HAP-1 (cell line): ENCODE results near the gene RPS21.

ENCODE experiments used
- DNase-seq, 2 experiments: peaks; one replicate each; pipeline ENCODE4 v3.0.0-alpha.2; 2016 to 2020; ENCODE audit warnings: low spot score in 2 of 2
- H3K27me3 ChIP-seq: fragments of 250-450 bp; sonication (Bioruptor Pico); 2 replicates; pipeline ENCODE4 v1.5.1; 2020; ENCODE audit warnings: low read depth, mild to moderate bottlenecking, moderate library complexity
- H3K36me3 ChIP-seq: fragments of 250-450 bp; sonication (Bioruptor Pico); replicated peaks from 2 replicates; pipeline ENCODE4 v1.5.1; 2020; ENCODE audit warnings: mild to moderate bottlenecking
- H3K4me1 ChIP-seq: fragments of 250-450 bp; sonication (Bioruptor Pico); 2 replicates; pipeline ENCODE4 v1.5.1; 2020; ENCODE audit warnings: mild to moderate bottlenecking
- H3K4me3 ChIP-seq: fragments of 250-450 bp; sonication (Bioruptor Pico); 2 replicates; pipeline ENCODE4 v1.5.1; 2020; ENCODE audit warnings: mild to moderate bottlenecking, moderate library complexity
- H3K9me3 ChIP-seq: fragments of 250-450 bp; sonication (Bioruptor Pico); 2 replicates; pipeline ENCODE4 v1.5.1; 2020; ENCODE audit warnings: mild to moderate bottlenecking, moderate library complexity
- in situ Hi-C: fragments of 300-500 bp; cut with MboI; formaldehyde crosslinking; loops from 3 replicates; pipeline ENCODE4 v1.14.3; 2020; ENCODE audit warnings: low sequenced_read_pairs, inconsistent platforms, mixed read lengths

Gene RPS21

DNA sequence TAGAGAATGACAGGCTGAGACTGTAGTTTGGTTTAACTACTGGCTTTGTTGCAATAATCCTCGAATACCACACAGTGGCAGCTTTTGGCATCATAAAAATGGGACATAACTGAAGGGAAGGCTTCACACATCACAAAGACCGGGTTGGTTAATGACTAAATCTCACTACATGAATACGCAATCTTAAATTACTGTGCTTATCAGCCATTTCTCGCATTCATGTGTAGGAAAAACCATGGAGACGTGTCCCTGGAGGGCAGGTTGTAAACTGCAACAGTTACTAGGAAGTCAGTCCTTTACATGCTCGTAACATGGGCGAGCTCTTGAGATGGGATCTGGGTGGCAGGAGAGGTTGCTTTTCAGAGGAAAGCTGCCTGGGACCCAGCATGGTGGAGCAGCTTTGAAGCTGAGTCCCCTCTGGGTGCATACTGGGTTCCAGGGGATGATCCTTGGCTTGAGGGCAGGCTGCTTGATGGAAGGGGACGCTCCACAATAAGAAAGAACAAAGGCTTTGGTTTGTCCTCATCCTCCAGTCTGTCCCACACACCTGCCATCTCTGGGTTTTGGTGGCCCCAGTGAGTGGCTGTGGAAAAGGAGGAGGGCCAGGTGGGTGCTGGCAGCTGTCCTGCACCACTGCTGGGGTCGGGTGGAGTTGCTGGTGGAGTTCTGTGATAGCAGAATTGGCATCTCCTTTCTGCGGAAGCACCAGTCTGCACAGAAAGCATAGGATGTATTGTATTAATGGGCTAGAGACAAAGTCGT is 2.1 kb downstream of the RPS21 start:
- Histone ChIP-seq H3K27me3 (no peaks in the 10 kb centered on the region), H3K36me3 (peaks cover 55% of the 10 kb centered on the region), H3K9me3 (no peaks in the 10 kb centered on the region; the same call in 1 of the 2 replicates), H3K4me3 (peak overlapping the region; percentile 0; the same call in 1 of the 2 replicates), H3K4me1 (peaks cover 16% of the 10 kb centered on the region)
- no peak for DNase-seq
- in situ Hi-C loops: no loop called here

DNA sequence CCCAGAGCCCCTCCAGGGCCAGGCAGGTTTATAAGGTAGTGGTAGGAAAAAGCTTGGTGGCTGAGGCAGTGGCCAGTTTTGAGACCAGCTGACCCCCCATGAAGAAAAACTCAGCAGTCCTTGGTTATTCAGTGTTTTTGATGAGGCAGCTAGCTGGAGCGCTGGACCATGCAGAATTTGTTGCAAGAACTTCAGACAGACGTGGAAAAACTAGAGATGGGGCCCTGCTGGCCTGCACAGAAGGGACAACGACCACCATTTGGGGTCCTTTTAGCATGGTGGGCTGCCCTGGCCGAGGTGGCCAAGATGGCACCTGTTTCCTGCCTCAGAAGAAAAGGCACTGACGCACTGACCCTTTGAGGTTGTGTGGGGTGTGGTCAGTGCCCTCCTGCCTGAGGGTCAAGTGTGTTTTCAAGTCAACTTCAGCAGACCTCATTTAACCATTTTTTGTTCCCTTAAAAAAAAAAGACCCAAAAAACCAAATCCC is 2.7 kb downstream of the RPS21 start:
- no peak overlapping the region for H3K4me3 ChIP-seq
- no peaks in the 10 kb centered on the region for H3K27me3 ChIP-seq
- no peak for DNase-seq
- peaks cover 55% of the 10 kb centered on the region for H3K36me3 ChIP-seq
- in situ Hi-C loops: no loop called here
- H3K4me1 ChIP-seq: peaks cover 16% of the 10 kb centered on the region
- no peaks in the 10 kb centered on the region; the same call in 1 of the 2 replicates for H3K9me3 ChIP-seq

DNA sequence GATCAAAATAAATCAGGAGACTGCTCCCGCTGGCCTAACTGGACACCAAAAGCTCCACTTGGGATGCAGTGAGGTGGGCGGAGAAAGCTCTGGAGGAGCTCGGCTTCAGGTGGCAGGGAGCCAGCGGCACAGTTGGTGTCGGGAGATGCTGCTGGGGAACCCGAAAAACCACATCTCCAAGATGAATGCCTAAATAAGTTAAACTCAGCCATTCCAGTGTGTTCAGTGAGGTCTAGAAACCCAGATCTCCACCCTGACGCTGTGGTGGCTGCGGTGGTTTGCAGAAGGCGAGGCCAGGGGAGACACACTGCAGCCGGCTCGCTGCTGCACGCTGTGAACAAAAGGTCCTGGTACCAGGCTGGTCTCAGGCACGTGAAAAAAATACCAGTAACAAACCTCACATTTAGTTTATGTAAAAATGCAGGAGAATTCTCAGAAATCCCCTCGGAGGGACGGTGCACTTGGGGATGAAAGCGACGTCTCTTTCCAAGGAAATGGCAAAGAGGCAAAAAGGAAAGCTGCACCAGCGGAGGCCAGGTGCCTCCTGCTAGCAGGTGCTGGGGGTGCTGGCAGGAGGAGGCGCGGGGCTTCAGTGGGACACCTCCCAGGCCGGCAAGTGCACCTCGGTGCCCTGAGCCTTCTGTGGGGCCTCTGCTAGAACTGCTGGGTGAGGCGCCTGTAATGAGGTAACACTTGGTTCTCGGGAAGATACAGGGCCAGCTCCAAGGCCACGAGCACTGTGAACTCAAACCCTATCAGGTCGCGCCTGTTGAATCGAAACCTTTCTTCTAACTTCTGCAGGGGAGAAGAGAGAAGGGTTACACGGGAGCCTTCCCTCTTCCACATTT is 3.6 kb downstream of the RPS21 start:
- no peak for DNase-seq
- H3K27me3 ChIP-seq: no peaks in the 10 kb centered on the region
- H3K4me3 ChIP-seq: no peak overlapping the region
- H3K36me3 ChIP-seq: peaks cover 55% of the 10 kb centered on the region
- in situ Hi-C loops: no loop called here
- no peaks in the 10 kb centered on the region; the same call in 1 of the 2 replicates for H3K9me3 ChIP-seq
- H3K4me1 ChIP-seq: peaks cover 16% of the 10 kb centered on the region

DNA sequence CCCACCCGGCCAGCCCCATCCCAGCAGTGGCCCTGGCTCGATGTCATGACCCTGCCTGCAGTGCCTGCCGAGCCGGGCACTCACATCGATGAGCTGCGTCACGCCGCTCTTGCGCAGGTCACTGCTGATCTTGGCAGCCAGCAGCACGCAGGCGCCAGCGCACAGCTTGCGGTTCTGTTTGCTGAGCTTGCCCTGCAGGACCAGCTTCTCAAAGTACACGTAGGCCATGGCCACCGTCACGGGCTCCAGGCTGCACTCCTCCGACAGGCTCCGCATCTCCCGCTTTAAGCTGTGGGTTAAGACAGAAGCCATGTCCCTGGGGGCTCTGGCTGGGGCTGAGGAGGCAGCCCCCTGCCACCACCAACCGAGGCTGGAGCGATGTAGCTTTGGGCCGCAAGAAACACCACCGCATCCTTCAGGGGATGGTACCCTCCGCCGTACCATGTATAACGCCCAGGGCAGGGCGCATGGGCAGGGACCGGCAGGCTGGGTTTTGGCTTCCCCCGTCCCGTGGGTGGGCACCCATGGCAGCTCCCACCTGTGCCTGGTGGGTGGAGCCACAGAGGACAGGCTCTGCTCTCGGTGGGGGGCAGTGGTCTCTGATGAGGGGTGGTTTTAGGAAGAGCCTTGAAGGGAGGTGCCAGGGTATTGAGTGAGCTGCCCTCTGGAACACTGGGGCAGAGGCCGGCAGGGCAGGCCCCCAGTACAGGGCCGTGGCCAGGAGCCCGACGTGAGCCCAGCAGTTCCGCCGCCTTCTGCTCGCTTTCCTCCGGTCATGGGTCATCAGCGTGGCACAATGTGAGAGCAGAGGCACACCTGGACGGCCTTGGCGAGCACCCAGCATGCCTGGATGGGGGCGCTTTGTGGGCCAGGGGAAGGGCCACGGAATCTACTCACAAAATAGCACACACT is 4.5 kb downstream of the RPS21 start:
- Histone ChIP-seq H3K27me3 (no peaks in the 10 kb centered on the region), H3K4me3 (no peak overlapping the region), H3K9me3 (no peaks in the 10 kb centered on the region), H3K4me1 (peaks cover 12% of the 10 kb centered on the region), H3K36me3 (peaks cover 55% of the 10 kb centered on the region)
- in situ Hi-C loops: no loop called here
- no peak for DNase-seq

DNA sequence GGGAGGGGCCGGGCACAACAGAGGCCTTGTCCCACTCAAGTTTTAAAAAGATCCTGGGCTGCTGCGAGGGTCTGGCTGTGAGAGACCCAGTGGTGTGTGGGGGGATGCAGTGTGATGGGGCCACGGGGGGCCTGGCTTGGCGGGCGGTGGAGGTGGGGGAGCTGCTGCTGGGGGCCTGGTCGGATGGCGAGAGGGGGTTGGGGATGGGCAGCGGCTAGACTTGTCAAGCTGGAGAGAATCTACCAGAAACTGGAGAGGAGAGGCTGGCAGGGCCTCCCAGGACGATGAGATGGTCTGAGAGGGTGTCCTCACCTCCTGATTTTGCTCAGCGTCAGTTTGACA is 5.1 kb downstream of the RPS21 start:
- Histone ChIP-seq H3K4me3 (no peak overlapping the region), H3K27me3 (no peaks in the 10 kb centered on the region), H3K9me3 (no peaks in the 10 kb centered on the region), H3K36me3 (peaks cover 55% of the 10 kb centered on the region), H3K4me1 (peaks cover 12% of the 10 kb centered on the region)
- in situ Hi-C loops: no loop called here
- no peak for DNase-seq

DNA sequence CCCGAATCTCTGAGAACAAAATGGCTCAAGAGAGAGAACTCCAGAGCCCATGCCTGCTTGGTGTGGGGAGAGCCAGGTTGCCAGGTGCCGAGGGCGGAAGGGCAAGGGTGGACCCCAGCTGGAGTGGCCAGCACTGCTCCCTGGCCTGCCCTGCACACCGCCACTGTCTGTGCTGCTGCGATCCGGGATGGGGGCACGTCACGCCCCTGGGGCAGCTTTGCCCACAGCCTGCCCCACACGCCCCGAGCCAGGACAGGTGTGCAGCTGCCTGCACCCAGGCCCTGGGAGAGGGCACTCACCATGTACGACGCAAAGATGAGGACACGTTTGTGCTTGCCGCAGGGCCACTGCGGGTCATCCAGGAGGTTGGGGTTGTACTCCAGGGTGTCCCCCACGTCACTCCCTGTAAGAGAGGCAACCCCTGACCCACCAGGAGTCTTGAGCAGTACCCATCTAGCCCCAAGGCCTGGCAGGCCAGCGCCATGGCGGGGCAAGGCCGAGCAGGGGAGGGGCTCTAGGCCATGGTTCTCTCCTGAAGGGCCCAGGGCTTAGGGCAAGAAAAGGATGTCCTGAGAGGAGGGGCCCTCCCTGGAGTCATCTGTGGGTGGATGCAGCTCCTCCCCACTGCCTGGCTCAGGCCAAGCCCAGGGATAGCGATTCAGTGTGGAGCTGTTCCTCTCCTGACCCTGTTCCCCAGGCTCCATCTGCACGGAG is 5.9 kb downstream of the RPS21 start:
- no peak for DNase-seq
- in situ Hi-C loops: no loop called here
- no peak overlapping the region for H3K4me3 ChIP-seq
- no peaks in the 10 kb centered on the region for H3K27me3 ChIP-seq
- H3K9me3 ChIP-seq: no peaks in the 10 kb centered on the region
- H3K36me3 ChIP-seq: peaks cover 48% of the 10 kb centered on the region
- peaks cover 11% of the 10 kb centered on the region for H3K4me1 ChIP-seq

DNA sequence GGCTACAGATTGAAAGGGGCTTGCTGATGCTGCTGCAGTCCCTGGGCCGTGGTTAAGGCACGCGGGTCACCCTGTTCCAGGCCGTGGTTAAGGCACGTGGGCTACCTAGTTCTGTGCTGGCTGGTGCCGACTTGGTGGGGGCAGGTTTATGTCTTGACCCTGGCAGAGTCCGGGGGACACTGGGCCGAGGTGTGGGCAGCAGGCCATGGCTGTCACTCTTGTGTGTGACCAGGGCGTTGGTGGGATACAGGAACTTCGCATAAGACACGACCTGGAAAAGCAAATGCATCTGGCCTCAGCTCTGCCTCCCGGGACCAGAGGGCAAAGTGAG is 6.4 kb downstream of the RPS21 start:
- no peak overlapping the region for H3K4me3 ChIP-seq
- in situ Hi-C loops: no loop called here
- peaks cover 43% of the 10 kb centered on the region for H3K36me3 ChIP-seq
- no peak for DNase-seq
- peaks cover 5% of the 10 kb centered on the region for H3K4me1 ChIP-seq
- no peaks in the 10 kb centered on the region for H3K27me3 ChIP-seq
- no peaks in the 10 kb centered on the region for H3K9me3 ChIP-seq

DNA sequence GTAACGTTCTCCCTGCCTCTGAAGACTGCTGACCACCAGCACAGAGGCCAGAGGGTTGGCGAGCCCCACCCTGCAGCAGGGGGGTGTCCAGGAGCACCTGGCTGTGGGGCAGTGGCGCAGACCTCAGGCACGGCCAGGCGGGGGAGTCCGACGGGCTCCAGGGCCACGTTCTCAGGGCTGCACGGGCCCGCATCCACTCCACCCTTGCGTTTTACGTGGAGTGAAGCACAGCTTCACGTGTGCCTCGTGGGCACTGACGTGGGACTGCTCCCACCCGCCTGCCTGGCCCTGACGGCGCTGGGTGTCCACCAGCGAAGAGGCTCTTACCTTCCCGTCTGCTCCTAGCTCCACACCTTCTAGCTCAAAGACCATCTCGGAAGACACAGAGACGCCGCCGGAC is 6.9 kb downstream of the RPS21 start:
- H3K4me1 ChIP-seq: peaks cover under 1% of the 10 kb centered on the region; the same call in 1 of the 2 replicates
- H3K27me3 ChIP-seq: no peaks in the 10 kb centered on the region
- no peak for DNase-seq
- H3K36me3 ChIP-seq: peaks cover 38% of the 10 kb centered on the region
- H3K4me3 ChIP-seq: no peak overlapping the region
- no peaks in the 10 kb centered on the region for H3K9me3 ChIP-seq
- in situ Hi-C loops: no loop called here

DNA sequence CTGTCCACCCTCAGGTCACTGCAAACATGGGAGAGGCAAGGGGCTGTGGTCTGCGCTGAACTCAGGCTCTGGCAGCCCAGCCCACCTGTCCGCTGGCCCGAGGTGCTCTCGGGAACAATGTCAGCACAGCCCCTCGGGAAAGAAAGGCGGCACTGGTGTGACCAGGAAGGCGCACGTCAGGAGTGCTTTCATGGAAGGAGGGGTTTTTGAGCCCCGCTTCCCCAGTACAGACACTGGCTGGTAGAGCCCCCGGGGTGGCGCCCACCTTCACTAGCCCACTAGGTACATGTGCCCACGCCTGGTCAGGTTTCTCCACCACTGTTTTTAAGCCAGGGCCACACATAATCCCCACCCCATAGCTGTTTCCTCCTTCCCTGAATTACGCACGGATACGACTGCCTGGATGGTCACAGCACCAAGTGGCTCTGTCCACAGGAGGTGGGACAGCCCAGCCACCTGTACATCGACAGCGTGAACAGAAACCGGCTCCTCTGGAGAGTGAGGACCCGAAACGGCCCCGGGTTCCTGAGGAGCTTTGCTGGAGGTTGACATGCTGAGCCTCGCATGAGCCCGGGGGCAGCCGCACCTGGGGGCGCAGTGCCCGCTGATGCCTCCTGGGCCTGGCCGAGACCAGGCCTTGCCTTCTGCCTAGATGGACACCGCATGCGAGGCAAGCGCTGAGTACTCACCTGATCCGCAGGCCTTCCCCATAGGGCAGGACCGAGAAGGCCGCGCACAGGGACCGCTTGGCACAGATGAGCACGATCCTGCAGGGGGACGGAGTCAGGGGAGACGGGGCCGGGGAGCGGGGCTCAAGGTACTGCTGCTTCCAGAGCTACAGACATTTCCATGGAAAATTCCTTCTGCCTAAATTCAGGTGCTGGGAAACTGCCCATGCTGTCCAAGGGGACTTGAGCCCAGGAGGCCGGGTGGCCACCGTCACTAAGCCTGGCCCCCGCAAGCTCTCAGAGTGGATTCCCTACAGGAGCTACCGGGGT is 7.6 kb downstream of the RPS21 start:
- no peak for DNase-seq
- Histone ChIP-seq H3K36me3 (peaks cover 31% of the 10 kb centered on the region), H3K4me3 (no peak overlapping the region), H3K27me3 (no peaks in the 10 kb centered on the region), H3K9me3 (no peaks in the 10 kb centered on the region), H3K4me1 (no peaks in the 10 kb centered on the region)
- in situ Hi-C loops: no loop called here

DNA sequence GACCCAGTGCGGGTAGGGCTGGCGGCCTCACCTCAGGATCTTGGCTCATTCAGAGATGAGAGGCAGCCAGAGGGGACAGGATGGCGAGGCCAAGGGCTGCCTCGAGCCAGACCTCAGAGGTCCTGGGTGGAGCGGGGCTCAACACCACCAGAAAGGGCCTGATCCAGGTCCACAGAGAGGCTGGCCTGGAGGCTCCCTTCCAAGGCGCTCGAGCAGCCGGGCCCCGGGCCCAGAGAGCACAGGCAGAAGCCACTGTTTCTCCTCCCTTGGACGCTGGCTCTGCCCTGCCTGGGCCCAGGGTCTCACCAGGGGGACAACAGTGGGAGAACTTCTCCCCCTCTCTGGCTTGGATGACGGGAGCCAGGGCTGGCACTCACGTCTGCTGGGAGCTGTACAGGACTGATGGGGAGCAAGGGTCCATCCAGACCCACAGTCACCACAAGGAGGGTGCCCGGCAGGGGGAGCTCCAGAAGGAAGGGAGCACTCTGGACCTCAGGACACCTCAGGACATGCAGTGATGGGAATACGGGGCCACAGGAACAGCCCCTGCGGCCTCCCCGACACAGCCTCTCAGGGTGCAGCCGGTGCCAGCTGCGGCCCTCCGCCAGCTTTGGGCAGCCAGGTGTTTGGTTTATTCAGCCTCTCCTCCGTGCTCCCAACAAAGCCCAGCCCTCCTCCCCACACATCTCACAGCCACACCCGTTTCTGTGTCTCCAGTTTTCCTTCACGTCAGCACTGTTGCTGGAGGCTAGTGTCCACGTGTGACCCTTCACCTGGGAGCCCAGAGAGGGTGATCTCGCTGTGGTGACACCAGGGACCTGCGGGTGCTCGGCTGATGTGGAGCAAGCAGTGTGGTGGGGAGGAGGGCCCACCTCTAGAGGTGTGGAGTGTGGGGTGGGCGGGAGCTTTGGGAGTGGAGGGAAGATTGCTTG is 8.7 kb downstream of the RPS21 start:
- H3K4me3 ChIP-seq: no peak overlapping the region
- peaks cover 20% of the 10 kb centered on the region for H3K36me3 ChIP-seq
- DNase-seq: no peak
- H3K9me3 ChIP-seq: no peaks in the 10 kb centered on the region
- H3K27me3 ChIP-seq: no peaks in the 10 kb centered on the region
- in situ Hi-C loops: no loop called here
- H3K4me1 ChIP-seq: no peaks in the 10 kb centered on the region

DNA sequence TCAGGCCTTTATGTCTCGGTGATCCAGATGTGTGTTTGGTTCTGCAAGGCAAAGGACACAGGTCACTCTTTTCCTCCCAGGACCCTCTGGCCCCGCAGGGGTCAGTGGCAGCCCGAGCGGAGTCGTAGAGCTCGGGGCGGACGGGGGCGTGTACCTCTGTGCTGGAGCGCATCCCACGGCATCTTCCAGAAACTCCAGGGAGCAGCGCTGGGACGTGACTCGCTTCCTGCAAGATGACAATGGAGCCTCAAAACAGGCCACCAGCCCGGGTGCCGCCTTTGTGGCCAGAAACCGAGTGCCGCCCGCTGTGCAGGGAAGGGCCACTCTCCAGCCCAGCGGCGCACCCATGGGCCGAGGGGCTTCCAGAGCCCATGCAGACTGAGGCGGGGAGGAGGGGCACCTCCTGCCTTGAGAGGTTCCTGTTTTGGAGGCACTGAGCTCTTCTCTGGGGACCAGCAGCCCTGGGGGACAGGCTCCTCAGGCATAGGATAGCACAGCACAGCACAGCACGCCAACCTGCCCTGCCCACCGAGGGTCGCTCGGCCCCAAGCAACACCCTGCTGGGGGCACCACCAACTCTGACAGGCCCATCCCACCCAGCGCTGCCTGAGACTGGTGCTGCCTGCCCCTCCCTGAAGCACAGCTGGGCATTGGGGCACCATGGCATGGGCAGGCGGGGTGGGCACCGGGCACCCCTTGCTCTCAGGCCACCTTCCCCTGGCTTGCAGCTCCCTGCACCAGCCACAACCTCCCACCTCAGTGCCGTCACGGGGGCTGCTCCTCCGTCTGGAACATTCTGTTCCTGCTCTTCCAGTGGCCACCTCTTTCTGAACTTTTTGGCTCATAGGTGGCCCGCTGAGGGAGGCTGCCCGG is 9.7 kb downstream of the RPS21 start:
- no peaks in the 10 kb centered on the region for H3K27me3 ChIP-seq
- H3K4me1 ChIP-seq: no peaks in the 10 kb centered on the region
- H3K4me3 ChIP-seq: no peak overlapping the region
- in situ Hi-C loops: no loop called here
- no peaks in the 10 kb centered on the region for H3K9me3 ChIP-seq
- H3K36me3 ChIP-seq: peaks cover 11% of the 10 kb centered on the region
- no peak for DNase-seq
